ENCODE results near the gene PYGB.

The PYGB gene

DNA sequence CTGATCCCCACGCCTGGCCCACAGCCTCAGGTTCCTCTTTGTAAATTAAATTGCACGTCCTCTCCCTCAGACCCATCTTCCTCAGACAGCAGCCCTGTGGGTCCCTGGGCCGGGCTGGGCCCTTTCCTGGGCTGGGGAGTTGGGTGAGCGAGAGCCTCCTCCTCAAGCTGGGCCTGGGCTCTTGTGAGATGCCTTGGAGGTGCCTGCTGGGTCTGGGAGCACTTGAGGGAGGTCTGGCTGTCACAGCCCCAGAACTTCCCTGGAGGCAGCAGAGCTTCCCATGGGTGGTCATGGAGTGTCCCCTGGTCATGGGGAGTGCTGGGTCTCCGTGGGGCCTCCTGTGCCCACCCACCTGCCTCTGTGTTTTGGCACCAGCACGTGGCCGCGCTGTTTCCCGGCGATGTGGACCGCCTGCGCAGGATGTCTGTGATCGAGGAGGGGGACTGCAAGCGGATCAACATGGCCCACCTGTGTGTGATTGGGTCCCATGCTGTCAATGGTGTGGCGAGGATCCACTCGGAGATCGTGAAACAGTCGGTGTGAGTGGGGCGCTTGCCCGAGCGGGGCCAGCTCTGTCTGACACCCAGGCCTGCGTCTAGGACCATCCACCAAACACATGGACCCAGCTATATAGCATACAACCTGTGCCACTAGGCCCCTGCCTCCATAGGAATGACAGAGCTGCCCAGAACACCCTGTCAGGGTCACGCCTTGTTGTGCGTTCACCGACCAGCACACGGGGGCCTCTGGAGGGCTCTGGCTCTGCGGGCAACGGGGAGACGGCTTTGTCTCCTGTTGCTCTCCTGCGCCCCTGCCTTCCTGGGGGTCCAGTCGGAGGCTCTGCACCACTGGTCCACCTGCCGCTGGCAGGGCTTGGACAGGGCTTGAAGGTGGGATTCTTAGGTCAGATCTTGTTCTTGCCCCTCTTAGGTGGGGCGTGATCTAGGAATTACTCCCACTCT is 33.0 kb downstream of the PYGB start:
- DNase-seq (ENCODE audit: low read depth in 1 of 2, low spot score in 1 of 2), result no peak

DNA sequence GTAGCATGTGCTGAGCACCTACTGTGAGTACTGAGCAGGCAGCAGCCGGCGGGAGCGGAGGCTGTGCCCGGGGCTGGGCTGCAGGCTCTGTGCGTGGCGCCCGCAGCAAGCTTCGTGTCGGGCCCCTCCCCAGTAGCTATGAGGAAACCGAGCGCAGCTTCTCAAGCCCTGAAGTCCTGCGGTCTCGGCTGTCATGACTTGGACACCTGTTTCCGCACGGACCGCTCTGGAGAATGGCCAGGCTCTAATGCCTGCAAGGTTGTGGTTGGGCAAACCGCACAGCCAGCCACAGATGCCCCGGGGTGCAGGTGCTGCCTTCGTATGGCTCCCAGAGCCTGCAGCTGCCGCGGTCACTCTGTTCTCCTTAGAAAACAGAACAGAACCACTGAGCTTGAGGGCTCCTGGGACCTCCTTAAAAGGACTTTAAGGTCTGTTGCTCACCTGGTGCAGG is 33.7 kb downstream of the PYGB start:
- DNase-seq (ENCODE audit: low read depth in 1 of 2, low spot score in 1 of 2), result no peak

DNA sequence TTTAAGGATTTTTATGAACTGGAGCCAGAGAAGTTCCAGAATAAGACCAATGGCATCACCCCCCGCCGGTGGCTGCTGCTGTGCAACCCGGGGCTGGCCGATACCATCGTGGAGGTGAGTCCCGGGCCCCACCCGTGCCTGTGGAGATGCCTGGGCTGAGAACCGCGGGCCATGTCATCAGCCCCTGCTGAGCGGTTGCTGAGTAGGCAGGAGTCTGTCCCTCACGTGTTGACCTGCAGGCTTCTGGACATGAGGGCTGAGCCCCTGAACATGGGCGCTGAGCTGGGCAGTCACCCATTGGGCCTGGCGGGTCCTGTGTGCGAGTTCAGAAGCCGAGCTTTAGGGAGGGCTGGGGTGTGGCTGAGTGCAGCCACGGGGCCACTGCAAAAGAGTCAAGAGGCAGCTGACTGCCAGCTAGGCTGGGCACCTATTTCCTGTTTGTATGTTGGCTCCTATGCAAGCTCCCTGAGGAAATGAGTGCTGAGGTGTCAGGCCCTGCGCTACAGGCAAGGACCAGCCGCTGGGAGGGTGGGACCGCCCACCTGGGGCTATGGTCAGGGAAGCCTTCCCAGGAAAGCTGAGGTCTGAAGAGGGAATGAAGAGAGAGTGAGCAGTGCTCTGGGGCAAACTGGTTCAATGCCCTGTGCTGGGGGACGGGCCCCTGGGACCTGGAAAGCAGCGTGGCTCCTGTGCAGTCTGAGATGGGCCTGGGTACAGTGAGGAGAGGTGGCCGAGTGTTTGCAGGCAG is 34.3 kb downstream of the PYGB start:
- DNase-seq (ENCODE audit: low read depth in 1 of 2, low spot score in 1 of 2), result no peak

DNA sequence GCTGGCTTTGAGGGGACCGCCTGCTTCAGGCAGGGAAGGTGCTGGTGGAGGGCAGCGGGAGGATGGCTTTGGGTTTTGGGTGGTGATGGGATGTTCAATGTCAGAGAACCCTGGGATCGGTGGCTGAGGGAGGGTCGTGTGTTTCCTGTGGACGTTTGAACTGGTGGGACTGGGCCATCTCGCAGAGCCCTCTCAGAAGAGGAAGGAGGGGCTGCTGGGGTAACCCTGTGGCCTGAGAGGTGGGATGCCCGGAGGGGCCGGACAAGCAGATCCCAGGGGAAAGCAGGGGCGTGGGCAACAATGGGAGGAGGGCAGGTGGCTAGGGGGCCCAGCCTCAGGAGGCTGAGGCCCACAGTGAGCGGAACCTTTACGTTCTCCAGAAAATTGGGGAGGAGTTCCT is 34.9 kb downstream of the PYGB start:
- no peak for DNase-seq (ENCODE audit: low read depth in 1 of 2, low spot score in 1 of 2)

DNA sequence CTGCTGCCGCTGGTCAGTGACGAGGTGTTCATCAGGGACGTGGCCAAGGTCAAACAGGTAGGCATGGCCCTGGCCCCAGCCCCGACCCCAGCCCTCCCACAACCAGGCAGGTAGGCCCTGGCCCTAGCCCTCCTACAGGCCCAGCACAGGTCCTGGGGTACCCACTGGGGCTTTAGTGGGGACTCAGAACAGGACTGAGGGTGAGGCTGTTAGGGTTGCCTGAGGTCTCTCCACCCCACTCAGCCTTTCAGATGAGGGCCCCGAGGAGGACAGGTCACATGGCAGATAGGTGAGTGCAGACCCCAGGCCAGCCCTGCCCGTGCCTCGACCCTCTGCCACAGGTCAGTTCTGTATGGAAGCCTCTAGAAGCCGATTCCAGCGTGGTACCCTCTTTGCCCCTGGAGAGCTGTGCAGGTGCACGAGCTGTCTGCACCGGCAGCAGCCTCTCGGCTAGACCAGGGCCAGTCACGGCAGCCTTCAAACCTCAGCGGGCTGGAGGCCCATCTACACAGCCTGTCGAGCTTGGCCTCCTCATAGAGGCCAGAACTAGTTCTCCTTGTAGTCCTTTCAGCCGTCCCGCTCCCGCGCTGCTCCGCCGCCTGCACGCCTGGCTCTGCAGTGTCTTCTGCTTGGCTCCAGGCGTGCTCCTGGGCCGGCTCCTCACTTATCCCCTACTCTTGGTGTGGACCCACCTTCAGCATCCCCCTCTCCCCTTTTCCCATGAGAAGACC is 35.5 kb downstream of the PYGB start:
- no peak for DNase-seq (ENCODE audit: low read depth in 1 of 2, low spot score in 1 of 2)

DNA sequence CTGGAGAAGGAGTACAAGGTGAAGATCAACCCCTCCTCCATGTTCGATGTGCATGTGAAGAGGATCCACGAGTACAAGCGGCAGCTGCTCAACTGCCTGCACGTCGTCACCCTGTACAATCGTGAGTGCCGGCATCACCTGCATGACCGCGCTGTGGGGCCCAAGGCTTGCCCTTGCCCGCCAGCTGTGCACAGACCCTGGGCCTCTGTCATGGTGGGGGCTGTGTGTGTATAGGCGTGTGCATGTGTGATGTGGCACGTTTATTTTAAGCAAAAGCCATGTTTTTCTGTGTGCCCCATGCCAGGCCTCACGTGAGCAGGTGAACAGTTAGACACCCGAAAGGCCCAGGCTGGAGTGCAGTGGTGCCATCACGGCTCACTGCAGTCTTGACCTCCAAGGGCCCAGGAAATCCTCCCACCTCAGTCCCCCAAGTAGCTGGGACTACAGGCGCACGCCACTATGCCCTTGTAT is 36.3 kb downstream of the PYGB start:
- no peak for DNase-seq (ENCODE audit: low read depth in 1 of 2, low spot score in 1 of 2)

DNA sequence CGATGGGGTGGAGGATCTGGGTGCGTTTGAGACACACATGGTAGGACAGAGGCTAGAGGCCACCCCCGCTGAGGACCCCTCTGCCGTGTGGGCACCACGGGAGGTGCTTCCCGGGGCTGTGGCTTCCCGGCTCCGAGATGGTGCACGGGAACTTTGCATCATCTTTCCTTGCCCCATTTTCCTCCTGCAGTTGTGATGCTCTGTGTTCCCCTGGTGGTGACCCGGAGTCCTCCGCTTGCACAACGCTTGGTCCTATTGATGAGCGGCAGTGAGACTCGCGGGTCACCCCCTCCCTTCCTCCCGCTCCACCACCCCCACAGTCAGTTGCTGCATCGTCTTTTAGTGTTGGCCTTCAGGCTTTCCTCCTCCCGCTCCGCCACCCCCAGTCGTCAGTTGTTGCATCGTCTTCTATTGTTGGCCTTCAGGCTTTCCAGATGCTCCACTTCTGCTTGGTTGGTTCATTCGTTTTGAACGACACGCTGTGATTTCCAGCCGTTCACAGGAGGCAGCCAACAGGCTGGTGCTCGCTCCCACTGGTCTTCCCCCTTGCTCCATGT is 37.3 kb downstream of the PYGB start:
- no peak for DNase-seq (ENCODE audit: low read depth in 1 of 2, low spot score in 1 of 2)

DNA sequence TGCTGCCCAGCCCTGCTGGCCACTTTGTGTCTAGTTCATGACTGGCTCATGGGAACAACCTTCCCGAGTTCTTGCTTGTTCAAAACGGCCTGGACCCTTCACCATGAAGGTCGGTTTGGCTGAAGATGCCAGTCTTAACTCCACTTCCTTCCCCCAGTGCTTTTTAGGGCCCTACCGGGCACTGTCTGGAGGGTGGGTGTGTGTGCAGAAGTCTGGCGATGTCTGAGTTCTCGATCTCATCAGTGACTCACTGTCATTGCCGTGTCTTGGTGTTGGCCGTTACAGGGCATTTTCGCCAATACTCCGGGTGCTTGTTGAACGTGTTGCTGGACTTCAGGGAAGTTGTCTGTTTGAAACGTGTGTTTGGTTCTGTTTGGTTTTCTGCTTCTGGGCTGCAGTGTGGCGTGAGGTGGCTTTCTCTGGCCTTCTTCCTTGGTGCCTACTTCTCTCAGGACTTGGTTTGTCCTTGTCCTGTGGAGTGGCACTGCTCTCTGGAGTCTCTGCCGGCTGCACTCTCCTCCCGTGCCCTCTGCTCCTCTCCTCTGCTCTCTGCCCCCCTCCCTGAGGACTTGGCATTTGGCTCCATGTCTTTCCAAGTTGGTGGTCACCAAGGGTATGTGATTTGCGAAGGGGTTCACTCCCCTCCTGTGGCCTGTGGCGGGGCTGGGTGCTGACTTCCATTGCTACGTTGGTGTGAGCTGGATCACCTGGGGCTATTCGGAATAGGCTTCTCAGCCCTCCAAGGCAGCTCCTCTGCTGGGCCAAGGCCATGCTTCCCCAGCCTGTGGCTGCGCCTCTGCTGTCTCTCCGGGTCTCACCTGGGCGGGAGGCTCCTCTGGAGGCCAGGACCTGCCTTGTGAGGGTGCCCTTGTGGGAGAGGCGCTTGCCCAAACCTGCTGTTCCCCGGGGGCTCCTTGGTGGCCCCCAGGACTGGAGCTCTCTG is 38.2 kb downstream of the PYGB start:
- no peak for DNase-seq (ENCODE audit: low read depth in 1 of 2, low spot score in 1 of 2)

DNA sequence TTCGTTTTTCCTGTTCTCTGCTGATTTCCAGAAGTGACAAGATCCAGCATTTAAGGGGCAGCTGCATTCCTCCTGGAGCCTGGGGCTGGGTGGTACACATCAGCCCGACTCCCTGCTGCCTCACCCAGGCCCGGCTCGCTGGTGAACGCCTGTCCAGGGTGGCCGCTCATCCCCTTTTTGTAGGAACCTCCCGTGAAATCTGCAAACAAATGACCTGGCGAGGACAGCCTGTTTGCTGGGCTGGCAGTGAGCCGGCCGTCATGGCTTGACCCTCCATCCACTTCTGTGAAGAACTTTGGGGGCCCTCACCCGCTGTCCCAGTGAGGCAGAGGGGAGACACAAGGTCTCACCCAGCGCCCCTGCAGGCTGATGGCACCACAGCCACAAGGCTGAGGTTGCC is 39.0 kb downstream of the PYGB start:
- DNase-seq (ENCODE audit: low read depth in 1 of 2, low spot score in 1 of 2), result no peak

DNA sequence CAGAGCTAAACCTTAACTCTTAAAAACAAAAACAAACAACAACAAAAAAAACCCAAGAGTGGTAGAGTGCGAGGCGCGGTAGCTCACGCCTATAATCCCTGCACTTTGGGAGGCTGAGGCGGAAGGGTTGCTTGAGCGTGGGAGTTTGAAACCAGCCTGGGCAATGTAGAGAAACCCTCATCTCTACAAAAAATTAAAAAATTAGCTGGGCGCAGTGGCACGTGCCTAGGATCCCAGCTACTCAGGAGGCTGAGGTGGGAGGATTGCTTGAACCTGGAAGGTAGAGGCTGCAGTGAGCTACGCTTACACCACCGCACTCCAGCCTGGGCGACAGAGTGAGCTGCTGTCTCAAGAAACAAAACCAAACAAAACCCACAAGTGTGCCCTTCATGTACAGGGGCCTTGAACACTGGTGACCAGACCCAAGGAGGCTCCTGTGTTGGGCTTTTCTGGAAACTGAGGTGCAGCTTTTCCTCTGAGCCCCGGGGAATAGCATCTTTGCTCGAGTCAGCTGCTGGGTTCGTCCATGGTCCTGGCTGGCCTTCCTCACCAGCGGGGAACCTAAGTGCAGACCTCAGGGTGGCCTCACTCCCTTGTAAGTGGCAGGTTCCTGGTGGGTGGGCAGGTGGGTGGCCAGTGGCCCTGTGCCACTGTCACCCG is 39.9 kb downstream of the PYGB start:
- no peak for DNase-seq (ENCODE audit: low read depth in 1 of 2, low spot score in 1 of 2)

DNA sequence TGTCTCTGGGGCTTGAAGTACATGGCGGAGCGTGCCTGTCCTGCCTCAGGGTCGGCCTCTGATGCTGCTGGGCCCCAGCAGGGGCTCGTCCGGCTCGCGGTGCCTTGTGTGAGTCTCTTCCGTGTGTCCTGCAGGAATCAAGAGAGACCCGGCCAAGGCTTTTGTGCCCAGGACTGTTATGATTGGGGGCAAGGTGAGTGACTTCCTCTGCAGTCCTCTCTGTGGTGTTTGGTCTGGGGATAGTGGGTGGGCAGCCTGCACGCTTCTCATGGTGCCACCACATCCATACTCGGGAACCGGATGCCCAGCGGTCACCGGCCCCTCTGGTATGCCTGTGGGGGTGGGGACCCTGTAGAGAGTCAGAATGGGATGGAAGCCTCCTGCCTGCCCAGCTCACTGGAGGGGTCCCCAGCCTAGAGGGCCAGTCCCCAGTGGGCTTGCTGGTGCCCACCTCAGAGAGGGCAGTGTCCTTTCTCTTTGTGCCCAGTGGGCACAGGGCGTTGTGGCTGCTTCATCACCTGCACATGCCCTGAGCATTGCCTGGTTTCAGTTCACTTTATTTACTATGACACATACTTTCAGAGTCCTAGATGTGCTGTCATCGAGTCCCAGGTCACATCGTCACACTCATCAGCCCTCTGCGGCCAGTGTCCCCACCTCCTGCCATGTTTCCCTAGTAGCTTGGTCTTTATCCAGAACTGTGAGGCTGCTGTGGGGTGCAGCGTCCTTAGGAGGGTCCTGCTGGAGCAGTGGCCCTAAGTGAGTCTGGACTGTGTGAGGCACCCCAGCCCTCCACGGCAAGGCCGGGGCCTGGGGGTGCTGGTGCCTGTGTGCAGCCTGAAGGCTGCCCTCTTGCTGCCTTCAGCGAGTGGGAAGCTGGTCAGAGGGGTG is 40.7 kb downstream of the PYGB start:
- no peak for DNase-seq (ENCODE audit: low read depth in 1 of 2, low spot score in 1 of 2)

DNA sequence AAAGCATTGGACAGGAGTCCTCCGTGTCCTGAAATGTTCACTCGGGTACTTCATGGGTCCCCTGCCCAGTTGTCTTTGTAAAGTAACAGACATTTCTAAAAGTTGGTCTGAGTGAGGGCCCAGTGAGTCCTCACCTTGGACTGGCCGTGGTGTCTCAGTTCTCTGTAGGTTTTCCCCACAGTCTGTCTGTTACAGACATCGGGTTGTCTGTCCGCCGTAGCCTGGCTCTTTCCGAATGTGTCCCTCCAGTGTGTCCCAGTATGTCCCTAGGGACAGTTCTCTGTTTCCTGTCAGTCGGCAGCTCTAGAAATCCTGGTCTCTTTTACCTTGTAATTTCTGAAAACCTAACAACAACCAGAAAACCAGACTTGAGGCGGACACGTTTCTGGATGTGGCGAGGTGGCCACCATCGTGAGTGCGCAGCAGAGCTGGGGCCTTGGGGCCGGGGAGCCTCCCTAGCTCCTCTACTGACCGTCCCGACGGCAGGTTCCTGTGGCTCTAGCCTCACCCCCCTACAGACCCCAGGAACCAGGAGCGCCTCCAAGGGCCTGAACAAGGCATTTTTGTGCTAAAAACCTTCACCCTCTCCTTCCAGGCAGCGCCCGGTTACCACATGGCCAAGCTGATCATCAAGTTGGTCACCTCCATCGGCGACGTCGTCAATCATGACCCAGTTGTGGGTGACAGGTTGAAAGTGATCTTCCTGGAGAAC is 42.2 kb downstream of the PYGB start:
- no peak for DNase-seq (ENCODE audit: low read depth in 1 of 2, low spot score in 1 of 2)

DNA sequence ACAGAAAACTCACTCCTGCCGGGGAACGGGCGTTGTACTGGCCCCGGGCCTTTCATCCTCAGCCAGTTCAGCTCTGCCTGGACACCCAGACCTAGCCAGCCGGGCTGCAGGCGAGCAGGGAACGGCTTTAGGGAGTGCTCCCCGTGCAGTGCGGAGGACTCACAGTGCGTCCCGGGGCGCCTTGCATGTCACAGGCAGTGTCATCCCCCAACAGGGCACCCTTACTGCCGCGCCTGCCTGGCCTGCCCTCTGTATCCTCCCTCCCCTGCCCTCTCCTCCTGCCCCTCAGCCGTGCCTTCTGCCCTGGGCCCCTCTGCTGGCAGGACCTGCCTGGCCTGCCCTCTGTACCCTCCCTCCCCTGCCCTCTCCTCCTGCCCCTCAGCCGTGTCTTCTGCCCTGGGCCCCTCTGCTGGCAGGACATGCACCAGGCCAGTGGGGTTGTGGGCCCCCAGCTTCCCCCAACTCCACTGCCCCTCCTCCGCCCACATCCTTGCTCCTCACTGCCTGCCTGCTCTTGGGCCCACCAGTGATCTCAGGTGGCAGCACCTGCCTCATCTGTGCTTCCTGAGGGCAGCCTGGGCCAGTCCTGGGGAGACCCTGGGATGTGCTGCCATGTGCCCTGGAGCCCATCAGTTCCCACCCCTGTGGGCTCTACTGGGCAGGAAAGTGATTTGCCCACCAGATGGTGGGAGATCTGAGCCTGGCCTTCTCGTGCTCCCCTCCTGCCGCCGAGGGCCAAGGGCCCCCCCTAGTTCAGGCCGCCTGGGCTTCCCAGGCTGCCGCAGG is 43.0 kb downstream of the PYGB start:
- DNase-seq (ENCODE audit: low read depth in 1 of 2, low spot score in 1 of 2), result no peak

DNA sequence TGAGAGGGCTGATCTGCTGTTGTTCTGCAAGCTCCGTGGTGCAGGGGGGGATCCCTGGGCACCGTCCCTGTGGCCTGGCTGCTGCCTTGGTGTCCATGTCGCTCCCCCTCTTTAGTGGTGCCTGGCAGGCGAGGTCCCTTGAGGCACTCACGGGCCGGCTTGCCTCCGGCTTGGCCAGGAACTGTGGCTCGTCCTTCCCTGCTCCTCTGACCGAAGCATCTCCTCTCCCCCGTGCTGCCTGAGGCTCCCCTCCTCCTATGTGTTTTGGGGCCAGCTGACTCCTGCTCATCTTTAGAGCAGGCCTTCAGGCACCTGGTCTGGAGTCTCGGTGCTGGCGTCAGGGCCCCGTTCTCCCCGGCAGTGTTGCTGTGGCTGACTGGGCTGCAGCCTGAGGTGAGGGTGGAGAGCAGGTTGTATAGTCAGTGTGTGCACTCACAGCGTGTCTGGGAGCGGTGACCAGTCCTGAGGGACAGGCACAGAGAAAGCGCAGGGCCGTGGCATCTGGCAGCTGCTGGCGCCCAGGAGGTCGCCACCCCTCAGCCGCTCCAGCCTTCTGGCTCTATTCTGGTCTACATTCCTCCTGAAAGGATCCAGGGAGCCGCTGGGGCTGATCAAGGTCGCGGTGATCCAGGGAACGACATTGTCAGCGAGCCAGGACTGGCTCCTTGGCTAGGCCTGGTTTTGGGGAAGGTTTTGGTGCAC is 43.7 kb downstream of the PYGB start:
- no peak for DNase-seq (ENCODE audit: low read depth in 1 of 2, low spot score in 1 of 2)

DNA sequence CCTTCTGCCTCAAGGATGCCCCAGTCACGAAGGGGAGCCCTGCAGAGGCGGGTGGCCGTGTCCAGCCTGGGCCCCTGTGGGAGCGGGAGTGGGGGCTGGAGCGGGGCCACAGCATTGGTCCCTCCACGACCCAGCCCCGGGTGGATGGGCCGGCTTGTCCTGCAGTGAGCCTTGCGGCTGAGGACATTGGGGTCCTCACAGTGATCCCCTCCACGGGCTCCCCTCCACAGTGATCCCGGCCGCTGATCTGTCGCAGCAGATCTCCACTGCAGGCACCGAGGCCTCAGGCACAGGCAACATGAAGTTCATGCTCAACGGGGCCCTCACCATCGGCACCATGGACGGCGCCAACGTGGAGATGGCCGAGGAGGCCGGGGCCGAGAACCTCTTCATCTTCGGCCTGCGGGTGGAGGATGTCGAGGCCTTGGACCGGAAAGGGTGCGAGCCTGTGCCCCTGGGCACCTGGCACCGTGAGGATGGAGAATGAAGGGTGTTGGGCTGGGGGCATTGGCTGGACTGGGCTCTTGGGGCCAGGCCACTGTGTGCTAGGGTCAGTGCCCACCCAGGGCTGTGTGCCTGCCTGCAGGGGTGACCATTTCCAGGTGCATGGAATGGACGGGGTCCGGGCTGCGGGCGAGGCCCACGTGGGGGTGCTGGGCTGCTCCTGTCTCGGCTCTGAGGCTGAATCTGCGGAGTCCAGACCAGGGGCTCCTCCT is 44.4 kb downstream of the PYGB start:
- DNase-seq (ENCODE audit: low read depth in 1 of 2, low spot score in 1 of 2), result no peak

DNA sequence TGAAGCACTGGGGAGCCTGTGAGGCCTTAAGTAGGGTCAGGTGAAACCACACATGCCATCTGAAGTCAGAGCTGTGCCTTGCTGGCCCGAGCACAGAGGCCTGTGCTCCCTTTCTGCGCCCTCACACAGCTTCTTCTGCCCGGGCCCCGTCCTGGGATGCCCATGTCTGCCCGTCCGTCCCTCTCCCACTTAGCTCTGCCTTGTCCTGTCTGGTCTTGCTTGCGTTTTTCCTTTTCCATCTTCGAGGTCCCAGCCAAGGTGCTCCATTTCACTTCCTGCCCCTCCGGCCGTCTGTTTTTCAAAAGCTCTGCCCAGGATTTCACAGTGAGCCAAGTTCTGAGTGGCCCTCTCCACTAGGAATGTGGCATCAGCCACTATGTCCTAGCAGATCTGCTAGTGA is 45.6 kb downstream of the PYGB start:
- no peak for DNase-seq (ENCODE audit: low read depth in 1 of 2, low spot score in 1 of 2)
